Measurements from ENCODE around the gene WDR3.

- TF ChIP-seq, protein P1, sequence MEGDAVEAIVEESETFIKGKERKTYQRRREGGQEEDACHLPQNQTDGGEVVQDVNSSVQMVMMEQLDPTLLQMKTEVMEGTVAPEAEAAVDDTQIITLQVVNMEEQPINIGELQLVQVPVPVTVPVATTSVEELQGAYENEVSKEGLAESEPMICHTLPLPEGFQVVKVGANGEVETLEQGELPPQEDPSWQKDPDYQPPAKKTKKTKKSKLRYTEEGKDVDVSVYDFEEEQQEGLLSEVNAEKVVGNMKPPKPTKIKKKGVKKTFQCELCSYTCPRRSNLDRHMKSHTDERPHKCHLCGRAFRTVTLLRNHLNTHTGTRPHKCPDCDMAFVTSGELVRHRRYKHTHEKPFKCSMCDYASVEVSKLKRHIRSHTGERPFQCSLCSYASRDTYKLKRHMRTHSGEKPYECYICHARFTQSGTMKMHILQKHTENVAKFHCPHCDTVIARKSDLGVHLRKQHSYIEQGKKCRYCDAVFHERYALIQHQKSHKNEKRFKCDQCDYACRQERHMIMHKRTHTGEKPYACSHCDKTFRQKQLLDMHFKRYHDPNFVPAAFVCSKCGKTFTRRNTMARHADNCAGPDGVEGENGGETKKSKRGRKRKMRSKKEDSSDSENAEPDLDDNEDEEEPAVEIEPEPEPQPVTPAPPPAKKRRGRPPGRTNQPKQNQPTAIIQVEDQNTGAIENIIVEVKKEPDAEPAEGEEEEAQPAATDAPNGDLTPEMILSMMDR (IDR thresholded peaks at IDR 0.05; ENCODE audit: low read depth, low read length, poor library complexity, severe bottlenecking): no peak
- no peak for TF ChIP-seq EZH2phosphoT487 (IDR thresholded peaks at IDR 0.05; ENCODE audit: borderline replicate concordance, low read length)
Observed at GRCh38 chr1:118008011-118008410, 78.5 kb downstream of the WDR3 start.

All from DOHH2 (cell line).